Stomach (tissue), 9 donors: Measurements from ENCODE around the gene SPATC1L. TPM values are rescaled to one million over a fixed set of nuclear protein-coding genes. Genes with fewer than 3 reads are reported as not detected.
"Not testable (repeated sequence)": the region's sequence is repeated elsewhere in the genome, so short reads cannot be mapped to it uniquely, and the experiment has no call there.

Source experiments
- DNase-seq, 2 donors: peaks; one replicate each; pipeline versions ENCODE4 v3.0.0 to v3.0.0-alpha.2; 2013 to 2019
- H3K27ac ChIP-seq, 5 donors: fragments of 200-600 bp in 4 of 5; sonication (generic) in 4 of 5; one replicate each; pipeline ENCODE4 v1.5.1; 2013 to 2019; ENCODE audit warnings: mild to moderate bottlenecking in 1 of 5, moderate library complexity in 1 of 5
- H3K27me3 ChIP-seq, 3 donors: fragments of 200-600 bp; sonication (generic); one replicate each; pipeline ENCODE4 v1.5.1; 2017 to 2019; ENCODE audit warnings: mixed run types in 1 of 3
- H3K36me3 ChIP-seq, 4 donors: fragments of 200-600 bp; sonication (generic); 1 replicate in 3 of 4; 2 replicates in 1 of 4; pipeline ENCODE4 v1.5.1; 2016 to 2019
- H3K4me1 ChIP-seq, 4 donors: fragments of 200-600 bp; sonication (generic); one replicate each; pipeline ENCODE4 v1.5.1; 2016 to 2019
- H3K4me3 ChIP-seq, 4 donors: fragments of 200-600 bp; sonication (generic) in 3 of 4; one replicate each; pipeline ENCODE4 v1.5.1; 2016 to 2019; ENCODE audit warnings: mild to moderate bottlenecking in 1 of 4
- H3K9me3 ChIP-seq, 4 donors: fragments of 200-600 bp; sonication (generic); one replicate each; pipeline ENCODE4 v1.5.1; 2016 to 2019
- CTCF ChIP-seq, 7 experiments: fragments of 450-650 bp in 4 of 7; fragments of 200-600 bp in 3 of 7; sonication (generic) in 3 of 7; IDR thresholded peaks; one replicate each; pipeline ENCODE4 v1.5.1; 2016 to 2019; ENCODE audit warnings: antibody characterized with exemption in 7 of 7, control low read depth in 2 of 7, mild to moderate bottlenecking in 1 of 7
- EP300 ChIP-seq: sonication (generic); formaldehyde crosslinking; IDR thresholded peaks from one replicate; pipeline ENCODE4 v1.6.1; 2017; ENCODE audit warnings: antibody characterized with exemption
- POLR2A ChIP-seq, 4 donors: fragments of 450-650 bp; IDR thresholded peaks; one replicate each; pipeline ENCODE4 v1.6.1; 2016; ENCODE audit warnings: antibody characterized with exemption in 4 of 4, control low read depth in 2 of 4, mild to moderate bottlenecking in 1 of 4, moderate library complexity in 1 of 4
- POLR2AphosphoS5 ChIP-seq, 3 donors: sonication (generic); formaldehyde crosslinking; IDR thresholded peaks; one replicate each; pipeline ENCODE4 v1.6.1; 2016; ENCODE audit warnings: antibody characterized with exemption in 3 of 3
- WGBS, 5 donors: extraction: QIAGEN DNeasy Blood & Tissue Kit in 3 of 5; methylation state at CpG; one replicate each; pipeline versions ENCODE4 v1.1.5 to v1.1.7; 2013 to 2018; 5-methylcytosine and 5-hydroxymethylcytosine counted together
- intact Hi-C: fragments of 100-400 bp; cut with DNase I; formaldehyde crosslinking; loops from one replicate; pipeline ENCODE4 v1.15.1; 2023; ENCODE audit warnings: low total_unique reads
- polyA plus RNA-seq, 3 donors: library from polyadenylated mRNA; stranded (reverse); fragments of 200-250 nt; gene quantifications; one replicate each; pipeline ENCODE4 v1.2.3, GENCODE V29; 2013
- total RNA-seq, 5 donors: library from RNA; depleted of rRNA; stranded (reverse); fragments of >200 nt; gene quantifications; one replicate each; pipeline versions ENCODE4 v1.1.0 to v1.2.3, GENCODE V29; 2014 to 2016
- donor health status: healthy with polysubstance abuse.
- donor health status: Bipolar disorder and iron deficiency.
- donor health status: healthy.

SPATC1L gene
- total and polyA plus RNA-seq, 8 donors, result 0.72 to 26.4 (median 12.5) TPM; not detected in 1

DNA sequence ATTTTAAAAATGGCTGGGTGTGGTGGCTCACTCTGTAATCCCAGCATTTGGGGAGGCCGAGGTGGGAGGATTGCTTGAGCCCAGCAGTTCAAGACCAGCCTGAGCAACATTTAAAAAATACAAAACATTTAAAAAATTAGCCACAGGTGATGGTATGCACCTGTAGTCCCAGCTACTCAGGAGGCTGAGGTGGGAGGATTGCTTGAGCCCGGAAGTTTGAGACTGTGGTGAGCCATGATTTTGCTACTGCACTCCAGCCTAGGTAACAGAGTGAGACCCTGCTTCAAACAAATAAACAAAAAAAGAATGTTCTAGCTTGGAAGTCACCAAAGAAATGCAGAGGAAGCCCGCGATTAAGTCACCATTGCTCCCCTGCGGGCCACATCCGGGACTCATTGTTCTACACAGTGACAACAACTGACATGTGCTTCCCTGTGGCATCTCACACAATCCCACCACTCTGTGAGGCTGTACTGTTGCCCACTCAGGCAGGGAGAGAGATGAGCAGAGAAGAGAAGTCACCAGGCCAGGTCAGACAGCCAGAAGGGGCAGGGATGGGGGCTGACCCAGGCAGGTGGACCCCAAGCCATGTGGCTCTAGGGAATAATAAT is 18.4 kb upstream of the SPATC1L start:
- intact Hi-C loops, result no loop called here
- Histone ChIP-seq H3K27ac (no peak overlapping the region), H3K36me3 (peaks cover 34 to 92% (median 80%) of the 10 kb centered on the region in 4 donors), H3K27me3 (no peaks in the 10 kb centered on the region), H3K9me3 (no peaks in the 10 kb centered on the region), H3K4me3 (no peak overlapping the region), H3K4me1 (no peaks in the 10 kb centered on the region)
- TF ChIP-seq EP300 (no peak), CTCF (IDR thresholded peaks at IDR 0.05) (no peak), POLR2AphosphoS5 (IDR thresholded peaks at IDR 0.05) (no peak)
- WGBS, 5 donors, result 86 to 95% (median 89%) methylated on average over 6 of the region's 6 CpGs
- DNase-seq, result no peak

DNA sequence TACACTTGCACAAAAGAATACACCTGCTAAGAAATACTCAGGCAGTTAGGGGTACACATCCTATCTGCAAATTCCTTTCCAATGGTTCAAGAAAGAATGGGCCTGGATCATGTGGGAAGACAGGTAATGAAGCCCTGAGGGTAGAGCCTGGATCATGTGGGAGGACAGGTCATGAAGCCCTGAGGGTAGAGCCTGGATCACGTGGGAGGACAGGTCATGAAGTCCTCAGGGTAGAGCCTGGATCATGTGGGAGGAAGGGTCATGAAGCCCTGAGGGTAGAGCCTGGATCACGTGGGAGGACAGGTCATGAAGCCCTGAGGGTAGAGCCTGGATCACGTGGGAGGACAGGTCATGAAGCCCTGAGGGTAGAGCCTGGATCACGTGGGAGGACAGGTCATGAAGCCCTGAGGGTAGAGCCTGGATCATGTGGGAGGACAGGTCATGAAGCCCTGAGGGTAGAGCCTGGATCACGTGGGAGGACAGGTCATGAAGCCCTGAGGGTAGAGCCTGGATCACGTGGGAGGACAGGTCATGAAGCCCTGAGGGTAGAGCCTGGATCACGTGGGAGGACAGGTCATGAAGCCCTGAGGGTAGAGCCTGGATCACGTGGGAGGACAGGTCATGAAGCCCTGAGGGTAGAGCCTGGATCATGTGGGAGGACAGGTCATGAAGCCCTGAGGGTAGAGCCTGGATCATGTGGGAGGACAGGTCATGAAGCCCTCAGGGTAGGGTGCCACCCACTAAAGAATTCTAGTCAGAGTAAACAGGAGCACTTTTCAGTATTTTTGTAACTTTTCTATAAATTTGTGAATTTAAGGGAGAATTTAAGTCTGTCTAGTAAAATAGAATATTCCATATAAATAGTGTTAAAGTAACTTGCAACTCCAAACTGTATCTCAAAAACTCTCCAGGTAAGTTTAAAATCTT is 16.9 kb upstream of the SPATC1L start:
- WGBS, 5 donors, result 87 to 100% (median 94%) methylated on average over 2 to 4 of the region's 8 CpGs
- H3K4me3 ChIP-seq, DNase-seq, H3K27me3 ChIP-seq, intact Hi-C loops, H3K4me1 ChIP-seq, H3K27ac ChIP-seq, H3K9me3 ChIP-seq: not testable (repeated sequence)
- peaks cover 27 to 92% (median 80%) of the 10 kb centered on the region in 4 donors for H3K36me3 ChIP-seq

DNA sequence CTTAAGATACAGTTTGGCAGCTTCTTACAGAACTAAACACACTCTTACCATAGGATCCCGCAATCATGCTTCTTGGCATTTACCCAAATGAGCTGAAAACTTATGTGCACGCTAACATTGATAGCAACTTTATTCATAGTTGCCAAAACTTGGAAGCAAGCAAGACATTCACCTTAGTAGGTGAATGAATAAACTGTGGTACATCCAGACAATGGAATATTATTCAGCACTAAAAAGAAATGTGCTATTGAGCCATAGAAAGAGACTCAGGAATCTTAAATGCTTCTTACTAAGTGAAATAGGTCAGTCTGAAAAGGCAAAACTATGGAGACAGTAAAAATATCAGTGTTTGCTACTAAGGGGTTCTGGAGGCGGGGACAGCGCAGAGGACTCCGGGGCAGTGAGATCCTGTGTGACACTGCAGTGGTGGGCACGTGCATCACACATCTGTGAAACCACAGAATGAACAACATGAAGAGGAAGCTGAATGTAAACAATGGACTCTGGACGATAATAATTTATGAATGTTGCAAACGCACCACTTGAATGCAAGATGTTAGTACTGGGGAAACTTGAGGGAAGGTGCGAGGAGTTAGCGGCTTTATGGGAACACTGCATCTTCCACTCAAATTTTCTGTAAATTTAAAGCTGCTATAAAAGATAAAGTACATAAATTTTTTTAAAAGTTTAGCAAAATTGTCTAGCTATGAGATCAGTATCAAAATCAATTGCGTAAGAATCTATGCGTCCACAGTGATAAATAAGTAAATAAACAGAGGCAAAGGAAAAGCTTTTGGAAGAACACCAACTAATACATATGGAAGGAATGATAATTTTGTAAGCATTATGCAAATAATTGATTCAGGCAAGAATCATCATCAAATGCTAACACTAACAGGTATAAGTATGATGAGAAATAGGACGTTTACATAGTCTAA is 15.4 kb upstream of the SPATC1L start:
- Histone ChIP-seq H3K4me1 (no peaks in the 10 kb centered on the region), H3K27me3 (no peaks in the 10 kb centered on the region), H3K36me3 (peaks cover 25 to 92% (median 80%) of the 10 kb centered on the region in 4 donors), H3K4me3 (no peak overlapping the region), H3K27ac (no peak overlapping the region), H3K9me3 (no peaks in the 10 kb centered on the region)
- DNase-seq, result no peak
- no peak for TF ChIP-seq POLR2AphosphoS5 (IDR thresholded peaks at IDR 0.05)
- no peak for TF ChIP-seq POLR2A (IDR thresholded peaks at IDR 0.05)
- no peak for TF ChIP-seq EP300
- no peak for TF ChIP-seq CTCF (IDR thresholded peaks at IDR 0.05)
- WGBS, 5 donors, result 75 to 82% (median 77%) methylated on average over 13 of the region's 13 CpGs
- intact Hi-C loops, result no loop called here

GRCh38 chr21:46196733-46197132 is 12.5 kb upstream of the SPATC1L start:
- DNase-seq, result peak in 1 of 2 donors; percentile 17
- TF ChIP-seq EP300 (no peak), POLR2AphosphoS5 (IDR thresholded peaks at IDR 0.05) (no peak), CTCF (IDR thresholded peaks at IDR 0.05) (no peak), POLR2A (IDR thresholded peaks at IDR 0.05) (no peak)

More at GRCh38 chr21:46196733-46197132, 12.5 kb upstream of the SPATC1L start:
- Histone ChIP-seq H3K4me1 (no peaks in the 10 kb centered on the region), H3K4me3 (no peak overlapping the region), H3K27me3 (no peaks in the 10 kb centered on the region), H3K27ac (no peak overlapping the region), H3K9me3 (no peaks in the 10 kb centered on the region), H3K36me3 (peaks cover 45 to 93% (median 84%) of the 10 kb centered on the region in 4 donors)
- 86 to 91% (median 88%) methylated on average over 20 of the region's 20 CpGs for WGBS, 5 donors
- intact Hi-C loops, result no loop called here
